Liver (tissue), 9 donors: ENCODE measurements around the gene SIAH1. TPM values are rescaled to one million over a fixed set of nuclear protein-coding genes. Genes with fewer than 3 reads are reported as not detected.
A peak's percentile ranks its signal among the peaks of the same experiment; 100 is the strongest.
"Not testable (repeated sequence)": the region's sequence is repeated elsewhere in the genome, so short reads cannot be mapped to it uniquely, and the experiment has no call there.

Experiments
- DNase-seq: peaks from one replicate; pipeline ENCODE4 v3.0.0-alpha.2; 2017; ENCODE audit warnings: low spot score
- H3K27ac ChIP-seq, 2 donors: one replicate each; pipeline ENCODE4 v1.7.0; 2013; ENCODE audit warnings: inconsistent platforms in 2 of 2, low read length in 2 of 2, control low read depth in 1 of 2, low read depth in 1 of 2, mild to moderate bottlenecking in 1 of 2
- H3K27me3 ChIP-seq, 4 donors: one replicate each; pipeline versions ENCODE4 v1.6.1 to v1.7.0; 2013; ENCODE audit warnings: low read length in 3 of 4, inconsistent platforms in 1 of 4, mild to moderate bottlenecking in 1 of 4, moderate library complexity in 1 of 4; ENCODE audit not compliant: control insufficient read depth in 4 of 4, insufficient read depth in 4 of 4
- H3K36me3 ChIP-seq, 4 donors: one replicate each; pipeline versions ENCODE4 v1.6.1 to v1.7.0; 2013; ENCODE audit warnings: low read length in 3 of 4, mild to moderate bottlenecking in 3 of 4, low read depth in 1 of 4, moderate library complexity in 1 of 4; ENCODE audit not compliant: control insufficient read depth in 4 of 4, insufficient read depth in 3 of 4
- H3K4me1 ChIP-seq, 4 donors: one replicate each; pipeline versions ENCODE4 v1.6.1 to v1.7.0; 2013; ENCODE audit warnings: low read length in 3 of 4, mild to moderate bottlenecking in 3 of 4, moderate library complexity in 1 of 4; ENCODE audit not compliant: control insufficient read depth in 4 of 4, insufficient read depth in 4 of 4
- H3K4me3 ChIP-seq, 3 donors: one replicate each; pipeline versions ENCODE4 v1.6.1 to v1.7.0; 2013; ENCODE audit warnings: low read length in 3 of 3, control low read depth in 1 of 3, low read depth in 1 of 3, mild to moderate bottlenecking in 1 of 3
- H3K9ac ChIP-seq, 2 donors: one replicate each; pipeline ENCODE4 v1.7.0; 2013; ENCODE audit warnings: low read length in 2 of 2, mild to moderate bottlenecking in 2 of 2, moderate library complexity in 2 of 2, control low read depth in 1 of 2, low read depth in 1 of 2
- H3K9me3 ChIP-seq, 4 donors: one replicate each; pipeline versions ENCODE4 v1.6.1 to v1.7.0; 2013; ENCODE audit warnings: low read length in 3 of 4; ENCODE audit not compliant: control insufficient read depth in 4 of 4
- ATF3 ChIP-seq: IDR thresholded peaks from 2 replicates; pipeline ENCODE4 v1.6.1; 2016; ENCODE audit warnings: antibody characterized with exemption
- EGR1 ChIP-seq, 2 donors: IDR thresholded peaks; 2 replicates each; pipeline ENCODE4 v1.6.1; 2016 to 2018; ENCODE audit warnings: antibody characterized with exemption in 2 of 2, low read depth in 2 of 2
- FOXA1 ChIP-seq: IDR thresholded peaks from 2 replicates; pipeline ENCODE4 v1.6.1; 2016; ENCODE audit warnings: antibody characterized with exemption
- FOXA2 ChIP-seq: IDR thresholded peaks from 2 replicates; pipeline ENCODE4 v1.6.1; 2016; ENCODE audit warnings: antibody characterized with exemption
- GABPA ChIP-seq, 2 donors: IDR thresholded peaks in 1 of 2; conservative IDR thresholded peaks in 1 of 2; 2 replicates each; pipeline ENCODE4 v1.6.1; 2016; ENCODE audit warnings: antibody characterized with exemption in 2 of 2, mild to moderate bottlenecking in 1 of 2, moderate library complexity in 1 of 2
- JUND ChIP-seq, 2 donors: IDR thresholded peaks; 2 replicates each; pipeline ENCODE4 v1.6.1; 2016; ENCODE audit warnings: antibody characterized with exemption in 2 of 2
- NR2F2 ChIP-seq: IDR thresholded peaks from 2 replicates; pipeline ENCODE4 v1.6.1; 2016; ENCODE audit warnings: antibody characterized with exemption
- RAD21 ChIP-seq, 2 donors: IDR thresholded peaks; 2 replicates each; pipeline ENCODE4 v1.6.1; 2016; ENCODE audit warnings: antibody characterized with exemption in 2 of 2, mild to moderate bottlenecking in 2 of 2
- RXRA ChIP-seq, 2 donors: IDR thresholded peaks; 2 replicates each; pipeline ENCODE4 v1.6.1; 2017 to 2018; ENCODE audit warnings: antibody characterized with exemption in 2 of 2, mild to moderate bottlenecking in 1 of 2
- SP1 ChIP-seq: IDR thresholded peaks from 2 replicates; pipeline ENCODE4 v1.6.1; 2018; ENCODE audit warnings: antibody characterized with exemption, mild to moderate bottlenecking
- TAF1 ChIP-seq: conservative IDR thresholded peaks from 2 replicates; pipeline ENCODE4 v1.6.1; 2016; ENCODE audit warnings: antibody characterized with exemption, mild to moderate bottlenecking
- YY1 ChIP-seq: IDR thresholded peaks from 2 replicates; pipeline ENCODE4 v1.6.1; 2016; ENCODE audit warnings: antibody characterized with exemption, mild to moderate bottlenecking
- WGBS: extraction: QIAGEN DNeasy Blood & Tissue Kit; methylation state at CpG from one replicate; pipeline ENCODE4 v1.1.7; 2013; 5-methylcytosine and 5-hydroxymethylcytosine counted together
- polyA plus RNA-seq, 2 donors: library from polyadenylated mRNA; stranded (reverse) in 1 of 2; unstranded in 1 of 2; fragments of 200-250 nt in 1 of 2; fragments of >200 nt in 1 of 2; fragmentation: Nextera tagmentation in 1 of 2; extraction: Ambion mirVana in 1 of 2; gene quantifications; one replicate each; pipeline versions ENCODE4 v1.2.1 to v1.2.3, GENCODE V29; 2013 to 2015
- total RNA-seq, 2 donors: library from RNA; depleted of rRNA; stranded (reverse); fragments of >200 nt; gene quantifications; one replicate each; pipeline ENCODE4 v1.2.3, GENCODE V29; 2014
- TF ChIP-seq, protein P1 (sequence below): IDR thresholded peaks from 2 replicates; pipeline ENCODE4 v1.6.1; 2016; ENCODE audit warnings: antibody characterized with exemption
- TF ChIP-seq, protein P2 (sequence below): IDR thresholded peaks from 2 replicates; pipeline ENCODE4 v1.6.1; 2016; ENCODE audit warnings: antibody characterized with exemption, mild to moderate bottlenecking
- TF ChIP-seq, protein P3 (sequence below): IDR thresholded peaks from 2 replicates; pipeline ENCODE4 v1.6.1; 2016; ENCODE audit warnings: antibody characterized with exemption
- donor health status: healthy.
- donor health status: healthy.
- donor health status: healthy.
- donor health status: healthy.
- donor health status: healthy.

The SIAH1 gene
- total and polyA plus RNA-seq, 4 donors, result 6.7 to 17.3 (median 15.8) TPM

GRCh38 chr16:48405153-48405552 is 19.9 kb upstream of the SIAH1 start (continued):
- TF ChIP-seq FOXA1 (no peak), FOXA2 (no peak), EGR1 (IDR thresholded peaks at IDR 0.05; ENCODE audit: low read depth in 2 of 2) (no peak), SP1 (no peak), NR2F2 (no peak)
- TF ChIP-seq, protein P1, sequence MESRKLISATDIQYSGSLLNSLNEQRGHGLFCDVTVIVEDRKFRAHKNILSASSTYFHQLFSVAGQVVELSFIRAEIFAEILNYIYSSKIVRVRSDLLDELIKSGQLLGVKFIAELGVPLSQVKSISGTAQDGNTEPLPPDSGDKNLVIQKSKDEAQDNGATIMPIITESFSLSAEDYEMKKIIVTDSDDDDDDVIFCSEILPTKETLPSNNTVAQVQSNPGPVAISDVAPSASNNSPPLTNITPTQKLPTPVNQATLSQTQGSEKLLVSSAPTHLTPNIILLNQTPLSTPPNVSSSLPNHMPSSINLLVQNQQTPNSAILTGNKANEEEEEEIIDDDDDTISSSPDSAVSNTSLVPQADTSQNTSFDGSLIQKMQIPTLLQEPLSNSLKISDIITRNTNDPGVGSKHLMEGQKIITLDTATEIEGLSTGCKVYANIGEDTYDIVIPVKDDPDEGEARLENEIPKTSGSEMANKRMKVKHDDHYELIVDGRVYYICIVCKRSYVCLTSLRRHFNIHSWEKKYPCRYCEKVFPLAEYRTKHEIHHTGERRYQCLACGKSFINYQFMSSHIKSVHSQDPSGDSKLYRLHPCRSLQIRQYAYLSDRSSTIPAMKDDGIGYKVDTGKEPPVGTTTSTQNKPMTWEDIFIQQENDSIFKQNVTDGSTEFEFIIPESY, result no peak

DNA sequence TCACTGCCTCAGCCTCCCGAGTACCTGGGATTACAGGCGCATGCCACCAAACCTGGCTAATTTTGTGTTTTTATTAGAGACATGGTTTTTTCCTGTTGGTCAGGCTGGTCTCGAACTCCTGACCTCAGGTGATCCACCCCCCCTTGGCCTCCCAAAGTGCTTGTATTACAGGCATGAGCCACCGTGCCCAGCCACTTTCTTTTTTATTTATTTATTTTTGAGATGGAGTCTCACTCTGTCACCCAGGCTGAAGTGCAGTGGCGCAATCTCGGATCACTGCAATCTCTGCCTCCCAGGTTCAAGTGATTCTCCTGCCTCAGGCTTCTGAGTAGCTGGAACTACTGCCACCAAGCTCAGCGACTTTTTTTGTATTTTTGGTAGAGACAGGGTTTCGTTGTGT is 17.3 kb upstream of the SIAH1 start:
- 82% methylated on average over 8 of the region's 8 CpGs for WGBS
- not testable (repeated sequence) for DNase-seq, H3K27ac ChIP-seq, H3K4me3 ChIP-seq, H3K36me3 ChIP-seq, H3K4me1 ChIP-seq, H3K9me3 ChIP-seq, H3K27me3 ChIP-seq, H3K9ac ChIP-seq

DNA sequence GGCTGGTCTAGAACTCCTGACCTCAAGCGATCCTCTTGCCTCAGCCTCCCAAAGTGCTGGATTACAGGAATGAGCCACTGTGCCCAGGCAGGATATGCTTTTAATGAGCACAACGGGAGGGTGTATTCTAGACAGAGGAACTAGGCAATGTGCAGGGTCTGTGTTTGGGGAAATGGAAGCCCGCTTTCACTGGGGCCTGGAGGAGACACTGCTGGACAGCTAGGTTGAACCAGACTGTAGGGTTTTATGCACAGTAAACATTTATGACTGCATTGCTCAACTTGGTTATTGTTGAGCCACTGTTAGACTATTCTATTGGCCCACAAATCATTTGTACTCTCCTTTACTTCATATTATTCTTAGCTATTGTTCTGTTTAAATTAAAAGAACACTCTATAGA is 10.2 kb upstream of the SIAH1 start:
- 87% methylated on average over 3 of the region's 3 CpGs for WGBS
- H3K27me3 ChIP-seq, result no peaks in the 10 kb centered on the region
- H3K36me3 ChIP-seq, result no peaks in the 10 kb centered on the region
- TF ChIP-seq, protein P2, sequence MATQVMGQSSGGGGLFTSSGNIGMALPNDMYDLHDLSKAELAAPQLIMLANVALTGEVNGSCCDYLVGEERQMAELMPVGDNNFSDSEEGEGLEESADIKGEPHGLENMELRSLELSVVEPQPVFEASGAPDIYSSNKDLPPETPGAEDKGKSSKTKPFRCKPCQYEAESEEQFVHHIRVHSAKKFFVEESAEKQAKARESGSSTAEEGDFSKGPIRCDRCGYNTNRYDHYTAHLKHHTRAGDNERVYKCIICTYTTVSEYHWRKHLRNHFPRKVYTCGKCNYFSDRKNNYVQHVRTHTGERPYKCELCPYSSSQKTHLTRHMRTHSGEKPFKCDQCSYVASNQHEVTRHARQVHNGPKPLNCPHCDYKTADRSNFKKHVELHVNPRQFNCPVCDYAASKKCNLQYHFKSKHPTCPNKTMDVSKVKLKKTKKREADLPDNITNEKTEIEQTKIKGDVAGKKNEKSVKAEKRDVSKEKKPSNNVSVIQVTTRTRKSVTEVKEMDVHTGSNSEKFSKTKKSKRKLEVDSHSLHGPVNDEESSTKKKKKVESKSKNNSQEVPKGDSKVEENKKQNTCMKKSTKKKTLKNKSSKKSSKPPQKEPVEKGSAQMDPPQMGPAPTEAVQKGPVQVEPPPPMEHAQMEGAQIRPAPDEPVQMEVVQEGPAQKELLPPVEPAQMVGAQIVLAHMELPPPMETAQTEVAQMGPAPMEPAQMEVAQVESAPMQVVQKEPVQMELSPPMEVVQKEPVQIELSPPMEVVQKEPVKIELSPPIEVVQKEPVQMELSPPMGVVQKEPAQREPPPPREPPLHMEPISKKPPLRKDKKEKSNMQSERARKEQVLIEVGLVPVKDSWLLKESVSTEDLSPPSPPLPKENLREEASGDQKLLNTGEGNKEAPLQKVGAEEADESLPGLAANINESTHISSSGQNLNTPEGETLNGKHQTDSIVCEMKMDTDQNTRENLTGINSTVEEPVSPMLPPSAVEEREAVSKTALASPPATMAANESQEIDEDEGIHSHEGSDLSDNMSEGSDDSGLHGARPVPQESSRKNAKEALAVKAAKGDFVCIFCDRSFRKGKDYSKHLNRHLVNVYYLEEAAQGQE, result peak; percentile 32
- TF ChIP-seq NR2F2, result no peak
- TF ChIP-seq RAD21 (IDR thresholded peaks at IDR 0.05), result no peak
- no peak for TF ChIP-seq FOXA2
- H3K27ac ChIP-seq, result no peak overlapping the region
- H3K4me3 ChIP-seq, result no peak overlapping the region
- DNase-seq, result no peak
- H3K9ac ChIP-seq, result no peak overlapping the region
- no peaks in the 10 kb centered on the region for H3K9me3 ChIP-seq
- H3K4me1 ChIP-seq, result peaks cover 0 to 4% (median 0%) of the 10 kb centered on the region in 4 donors

- 94% methylated on average over 6 of the region's 6 CpGs for WGBS
- H3K27me3 ChIP-seq, result no peaks in the 10 kb centered on the region
- H3K9me3 ChIP-seq, result no peaks in the 10 kb centered on the region
- peaks cover 0 to 4% (median 0%) of the 10 kb centered on the region in 4 donors for H3K4me1 ChIP-seq
- no peak overlapping the region for H3K4me3 ChIP-seq
- no peak for DNase-seq
- H3K36me3 ChIP-seq, result no peaks in the 10 kb centered on the region
- H3K27ac ChIP-seq, result no peak overlapping the region
- H3K9ac ChIP-seq, result no peak overlapping the region
- no peak for TF ChIP-seq RXRA (IDR thresholded peaks at IDR 0.05)
- TF ChIP-seq SP1, result no peak
- TF ChIP-seq, protein P3, sequence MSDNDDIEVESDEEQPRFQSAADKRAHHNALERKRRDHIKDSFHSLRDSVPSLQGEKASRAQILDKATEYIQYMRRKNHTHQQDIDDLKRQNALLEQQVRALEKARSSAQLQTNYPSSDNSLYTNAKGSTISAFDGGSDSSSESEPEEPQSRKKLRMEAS, result no peak
- TF ChIP-seq, protein P1, result no peak
- TF ChIP-seq, protein P2, result no peak
- TF ChIP-seq ATF3, result no peak
- no peak for TF ChIP-seq GABPA (IDR thresholded peaks at IDR 0.05 in 1 of 2, conservative IDR thresholded peaks at IDR 0.05 in 1 of 2)
- no peak for TF ChIP-seq YY1
- TF ChIP-seq RAD21 (IDR thresholded peaks at IDR 0.05), result no peak
- TF ChIP-seq TAF1, result no peak
- TF ChIP-seq JUND (IDR thresholded peaks at IDR 0.05), result no peak
- TF ChIP-seq FOXA2, result no peak
These were observed 9.1 kb upstream of the SIAH1 start for GRCh38 chr16:48394355-48394703.
